DOHH2 (cell line): Measurements from ENCODE around the gene TMEM30A.

ENCODE experiments used
- EZH2phosphoT487 ChIP-seq: fragments of 200-600 bp; sonication (generic); IDR thresholded peaks from 2 replicates; pipeline ENCODE4 v1.6.1; 2017; ENCODE audit warnings: borderline replicate concordance, mild to moderate bottlenecking, antibody characterized with exemption, low read length, moderate library complexity, mixed read lengths
- TF ChIP-seq, protein P1 (sequence below): fragments of 200-600 bp; sonication (generic); IDR thresholded peaks from one replicate; pipeline ENCODE4 v1.5.1; 2014; ENCODE audit warnings: antibody characterized with exemption, mild to moderate bottlenecking, low read depth, low read length; ENCODE audit not compliant: poor library complexity, severe bottlenecking

GRCh38 chr6:75333676-75334200, 49.1 kb upstream of the TMEM30A start:
- TF ChIP-seq, protein P1, sequence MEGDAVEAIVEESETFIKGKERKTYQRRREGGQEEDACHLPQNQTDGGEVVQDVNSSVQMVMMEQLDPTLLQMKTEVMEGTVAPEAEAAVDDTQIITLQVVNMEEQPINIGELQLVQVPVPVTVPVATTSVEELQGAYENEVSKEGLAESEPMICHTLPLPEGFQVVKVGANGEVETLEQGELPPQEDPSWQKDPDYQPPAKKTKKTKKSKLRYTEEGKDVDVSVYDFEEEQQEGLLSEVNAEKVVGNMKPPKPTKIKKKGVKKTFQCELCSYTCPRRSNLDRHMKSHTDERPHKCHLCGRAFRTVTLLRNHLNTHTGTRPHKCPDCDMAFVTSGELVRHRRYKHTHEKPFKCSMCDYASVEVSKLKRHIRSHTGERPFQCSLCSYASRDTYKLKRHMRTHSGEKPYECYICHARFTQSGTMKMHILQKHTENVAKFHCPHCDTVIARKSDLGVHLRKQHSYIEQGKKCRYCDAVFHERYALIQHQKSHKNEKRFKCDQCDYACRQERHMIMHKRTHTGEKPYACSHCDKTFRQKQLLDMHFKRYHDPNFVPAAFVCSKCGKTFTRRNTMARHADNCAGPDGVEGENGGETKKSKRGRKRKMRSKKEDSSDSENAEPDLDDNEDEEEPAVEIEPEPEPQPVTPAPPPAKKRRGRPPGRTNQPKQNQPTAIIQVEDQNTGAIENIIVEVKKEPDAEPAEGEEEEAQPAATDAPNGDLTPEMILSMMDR = no peak
- TF ChIP-seq EZH2phosphoT487 = no peak
